Epithelial cell of esophagus (primary cell): Measurements from ENCODE around the gene PRR35.

ENCODE experiments used
- DNase-seq: peaks from one replicate; pipeline ENCODE4 v3.0.0; 2010; ENCODE audit warnings: low read depth
- H3K4me3 ChIP-seq: 2 replicates; pipeline ENCODE4 v1.5.1; 2011; ENCODE audit warnings: mild to moderate bottlenecking, low read length, control low read depth
- TF ChIP-seq, protein P1 (sequence below): IDR thresholded peaks from 2 replicates; pipeline ENCODE4 v1.5.1; 2011; ENCODE audit warnings: low read depth, mild to moderate bottlenecking, low read length, control low read depth, inconsistent platforms; ENCODE audit not compliant: insufficient read depth; ENCODE audit errors: missing control alignments

The PRR35 gene

GRCh38 chr16:580141-580945 is 20.1 kb downstream of the PRR35 start:
- no peak overlapping the region for H3K4me3 ChIP-seq
- TF ChIP-seq, protein P1, sequence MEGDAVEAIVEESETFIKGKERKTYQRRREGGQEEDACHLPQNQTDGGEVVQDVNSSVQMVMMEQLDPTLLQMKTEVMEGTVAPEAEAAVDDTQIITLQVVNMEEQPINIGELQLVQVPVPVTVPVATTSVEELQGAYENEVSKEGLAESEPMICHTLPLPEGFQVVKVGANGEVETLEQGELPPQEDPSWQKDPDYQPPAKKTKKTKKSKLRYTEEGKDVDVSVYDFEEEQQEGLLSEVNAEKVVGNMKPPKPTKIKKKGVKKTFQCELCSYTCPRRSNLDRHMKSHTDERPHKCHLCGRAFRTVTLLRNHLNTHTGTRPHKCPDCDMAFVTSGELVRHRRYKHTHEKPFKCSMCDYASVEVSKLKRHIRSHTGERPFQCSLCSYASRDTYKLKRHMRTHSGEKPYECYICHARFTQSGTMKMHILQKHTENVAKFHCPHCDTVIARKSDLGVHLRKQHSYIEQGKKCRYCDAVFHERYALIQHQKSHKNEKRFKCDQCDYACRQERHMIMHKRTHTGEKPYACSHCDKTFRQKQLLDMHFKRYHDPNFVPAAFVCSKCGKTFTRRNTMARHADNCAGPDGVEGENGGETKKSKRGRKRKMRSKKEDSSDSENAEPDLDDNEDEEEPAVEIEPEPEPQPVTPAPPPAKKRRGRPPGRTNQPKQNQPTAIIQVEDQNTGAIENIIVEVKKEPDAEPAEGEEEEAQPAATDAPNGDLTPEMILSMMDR = no peak
- DNase-seq = no peak

DNA sequence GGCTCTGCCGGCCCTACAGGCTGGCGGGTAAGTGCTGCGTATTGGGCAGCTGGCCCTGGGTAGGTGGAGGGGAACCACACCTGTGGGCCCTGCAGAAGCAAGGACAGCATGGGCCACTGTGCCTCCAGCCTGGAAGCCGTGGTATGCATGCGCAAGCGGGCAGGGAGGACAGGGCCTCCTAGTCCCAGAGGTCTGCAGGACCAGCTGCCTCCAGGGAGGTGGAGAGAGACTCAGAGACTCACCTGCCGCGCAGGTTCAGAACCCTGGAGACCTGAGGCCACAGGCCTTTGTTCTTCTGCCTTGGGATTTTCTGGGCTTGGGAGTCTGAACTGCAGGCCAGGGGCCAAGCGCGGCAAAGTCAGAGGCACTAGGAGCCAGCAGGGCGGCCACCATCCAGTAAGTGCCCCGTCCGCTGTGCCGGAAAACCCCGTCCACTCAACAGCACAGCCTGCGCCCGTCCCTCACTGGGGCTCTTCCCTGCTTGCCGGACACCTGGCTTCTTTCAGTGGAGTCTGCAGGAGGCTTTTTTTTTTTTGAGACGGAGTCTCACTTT is 20.8 kb downstream of the PRR35 start:
- DNase-seq = no peak
- TF ChIP-seq, protein P1 = no peak
- H3K4me3 ChIP-seq = no peak overlapping the region

DNA sequence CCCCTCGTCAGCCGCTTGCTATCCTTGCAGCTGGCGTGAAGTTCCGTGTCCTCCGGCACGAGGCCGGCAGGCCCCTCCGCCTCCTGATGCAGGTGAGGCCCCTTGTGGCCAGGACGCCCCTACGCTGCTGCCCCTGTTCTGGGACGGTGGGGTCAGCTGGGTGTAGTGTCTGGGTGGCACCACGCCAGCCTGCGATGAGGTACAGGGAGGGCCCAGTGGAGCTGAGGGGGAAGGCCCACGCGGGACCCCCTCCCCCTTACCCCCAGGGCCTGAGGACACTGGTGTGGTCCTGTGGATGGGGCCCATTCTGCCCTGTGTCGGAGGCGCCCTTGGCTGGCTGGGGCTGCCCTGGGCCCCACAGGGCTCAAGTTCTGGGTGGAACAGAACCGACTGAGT is 22.0 kb downstream of the PRR35 start:
- DNase-seq = no peak
- no peak overlapping the region for H3K4me3 ChIP-seq
- TF ChIP-seq, protein P1 = no peak

DNA sequence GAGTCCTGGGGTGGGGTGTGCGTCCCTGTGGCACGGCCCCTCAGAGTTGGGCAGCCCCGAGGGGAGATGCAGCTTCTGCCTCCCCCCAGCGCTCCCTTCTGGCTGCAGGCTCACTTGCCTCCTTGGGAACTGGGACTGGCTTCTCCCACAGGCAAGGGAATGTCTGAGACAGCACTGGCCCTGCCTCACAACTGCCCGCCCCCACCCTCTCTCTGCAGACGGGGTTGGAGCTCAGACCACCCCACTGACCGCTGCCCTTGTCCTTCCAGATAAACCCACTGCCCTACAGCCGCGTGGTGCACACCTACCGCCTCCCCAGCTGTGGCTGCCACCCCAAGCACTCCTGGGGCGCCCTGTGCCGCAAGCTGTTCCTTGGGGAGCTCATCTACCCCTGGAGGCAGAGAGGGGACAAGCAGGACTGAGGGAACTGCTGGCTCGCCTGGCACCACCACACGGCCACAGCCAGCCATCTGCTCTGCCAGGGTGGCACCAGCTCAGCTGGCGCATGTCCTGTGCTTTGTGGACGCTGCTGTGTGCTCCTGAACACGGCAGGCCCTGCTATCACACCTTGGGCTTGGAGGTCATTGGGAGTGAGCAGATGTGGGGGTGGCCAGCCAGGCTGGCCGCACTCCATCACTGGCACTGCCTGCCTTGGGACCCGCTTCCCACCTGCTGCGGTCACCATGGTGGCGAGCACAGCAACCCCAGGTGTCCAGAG is 22.6 kb downstream of the PRR35 start:
- no peak for DNase-seq
- TF ChIP-seq, protein P1 = no peak
- H3K4me3 ChIP-seq = no peak overlapping the region

GRCh38 chr16:583470-583814 is 23.2 kb downstream of the PRR35 start:
- H3K4me3 ChIP-seq = no peak overlapping the region
- TF ChIP-seq, protein P1 = no peak
- no peak for DNase-seq

DNA sequence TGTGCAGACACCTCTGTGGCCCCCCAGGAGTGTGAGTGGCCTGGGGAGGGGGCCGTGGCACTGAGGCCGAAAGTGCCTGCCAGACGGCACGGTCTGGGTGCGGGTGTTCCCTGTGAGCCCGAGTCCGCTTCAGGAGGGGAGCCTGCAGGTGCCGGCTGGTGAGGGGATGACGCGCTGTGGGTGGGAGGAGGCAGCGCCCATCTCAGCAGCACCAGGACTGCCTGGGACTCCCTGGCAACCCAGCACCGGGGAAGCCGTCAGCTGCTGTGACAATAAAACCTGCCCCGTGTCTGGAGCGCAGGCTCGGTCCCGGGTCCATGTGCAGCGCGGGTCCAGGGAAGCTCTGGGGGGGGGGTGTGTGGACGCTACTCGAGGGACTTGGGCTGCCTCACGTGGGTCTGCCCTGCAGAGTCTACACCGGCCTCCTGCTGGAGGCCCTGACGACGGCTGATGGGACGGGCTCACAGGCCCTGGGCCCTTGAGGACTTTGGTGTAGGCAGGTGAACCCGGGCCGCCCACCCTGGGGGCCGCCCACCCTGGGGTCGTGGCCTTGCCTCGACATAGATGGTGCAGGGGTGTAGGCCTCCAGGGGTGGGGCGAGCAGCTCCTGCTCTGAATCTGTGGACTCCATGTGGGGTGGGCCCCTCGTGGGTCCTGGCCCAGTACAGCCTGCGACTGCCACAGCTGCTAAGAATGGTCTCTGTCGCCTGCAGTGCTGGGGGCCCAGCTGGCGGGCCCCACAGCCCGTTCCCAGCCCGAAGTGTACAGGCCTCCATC is 23.8 kb downstream of the PRR35 start:
- TF ChIP-seq, protein P1 = no peak
- no peak for DNase-seq
- no peak overlapping the region for H3K4me3 ChIP-seq
